GM18526 (cell line): Measurements from ENCODE around the gene ADAMTS17.

ENCODE experiments used
- POLR2A ChIP-seq: IDR thresholded peaks from 3 replicates; pipeline ENCODE4 v1.6.1; 2011; ENCODE audit not compliant: insufficient read length; ENCODE audit errors: extremely low read depth

ADAMTS17 gene

DNA sequence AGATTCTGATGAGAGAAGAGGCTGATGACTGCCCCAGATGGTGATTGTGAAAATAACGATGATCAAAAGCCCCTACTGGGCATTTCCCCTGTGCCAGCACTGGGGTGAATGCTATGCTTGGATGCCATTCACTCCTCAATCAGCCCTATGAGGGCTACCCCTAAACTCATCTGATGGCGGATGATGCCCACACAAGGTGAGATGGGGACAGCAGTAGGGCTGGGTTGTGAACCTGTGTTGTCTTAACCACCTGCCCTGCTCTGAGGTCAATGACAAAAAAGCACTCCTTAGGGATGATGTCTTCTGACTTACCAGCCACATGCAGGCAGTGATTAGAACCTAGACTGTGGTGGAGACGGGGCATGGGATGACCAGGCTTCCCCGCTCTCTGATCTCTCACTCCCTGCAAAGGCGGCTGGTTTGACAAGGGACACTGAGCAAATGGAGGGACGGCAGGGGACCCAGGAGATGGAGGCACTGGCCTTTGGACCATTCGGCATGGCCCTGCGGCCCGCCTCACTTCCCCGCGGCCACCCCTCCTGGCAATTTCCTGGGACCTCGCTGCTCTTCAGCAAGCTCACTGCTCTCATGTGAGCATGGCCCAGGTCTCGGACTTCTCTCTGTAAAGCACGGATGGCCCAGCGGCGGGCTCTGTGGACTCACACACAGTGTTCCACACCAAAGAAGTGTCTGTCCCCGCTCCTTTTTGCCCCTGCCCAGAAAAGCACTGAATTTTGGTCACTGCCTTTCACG lies 357.1 kb downstream of the ADAMTS17 start:
- no peak for TF ChIP-seq POLR2A

DNA sequence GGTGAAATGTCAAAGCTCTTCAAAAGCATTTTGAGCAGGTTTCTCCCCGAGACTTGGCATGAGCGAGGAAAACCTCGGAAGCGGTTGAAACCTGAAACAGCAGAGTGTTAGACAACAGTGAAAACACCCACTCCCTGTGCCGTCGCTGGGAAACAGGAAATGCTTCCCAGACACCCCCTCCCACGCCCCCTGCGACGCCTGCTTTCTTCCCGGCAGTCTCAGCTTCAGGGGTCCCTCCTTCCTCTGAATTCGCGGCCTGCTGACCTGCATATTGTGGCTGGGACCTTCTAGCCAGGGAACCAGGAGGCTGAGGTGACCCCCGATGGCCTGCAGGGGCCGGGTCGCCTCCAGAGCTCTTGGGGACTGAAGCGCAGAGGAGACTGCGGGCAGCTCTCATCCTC lies 357.9 kb downstream of the ADAMTS17 start:
- TF ChIP-seq POLR2A = no peak

DNA sequence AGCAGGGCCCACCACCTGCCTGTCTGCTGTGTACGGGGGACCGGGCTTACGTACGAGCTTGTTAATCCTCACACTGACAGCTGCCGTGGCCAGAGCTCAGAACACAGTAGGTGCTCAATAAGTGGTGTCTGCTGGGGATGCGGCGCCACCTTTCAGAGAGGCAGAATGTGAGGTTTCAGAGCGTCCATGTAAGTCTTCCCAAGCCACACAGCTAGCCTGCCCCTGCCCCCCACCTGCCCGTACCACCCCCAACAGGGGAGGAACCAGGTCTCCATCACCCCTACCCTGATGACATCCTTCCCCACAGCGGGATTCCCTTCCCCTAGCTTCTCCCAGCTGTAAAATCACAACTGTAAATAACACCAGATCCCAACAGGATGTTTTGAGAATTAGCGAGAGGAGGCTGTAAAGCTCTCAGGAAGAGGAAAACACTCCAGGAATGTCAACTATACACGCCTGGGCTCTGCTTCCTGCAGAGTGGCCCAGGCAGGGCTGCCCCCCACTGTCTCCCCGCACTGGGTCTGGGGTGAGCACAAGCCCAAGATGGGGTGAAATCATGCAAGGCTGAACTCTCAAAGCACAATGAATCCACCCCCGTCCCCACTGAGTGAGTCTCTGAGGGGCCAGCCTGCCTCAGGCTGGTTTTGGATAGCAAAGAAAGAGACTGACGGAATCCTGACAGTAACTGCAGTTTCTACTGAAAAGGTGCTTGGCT lies 358.4 kb downstream of the ADAMTS17 start:
- TF ChIP-seq POLR2A = no peak

DNA sequence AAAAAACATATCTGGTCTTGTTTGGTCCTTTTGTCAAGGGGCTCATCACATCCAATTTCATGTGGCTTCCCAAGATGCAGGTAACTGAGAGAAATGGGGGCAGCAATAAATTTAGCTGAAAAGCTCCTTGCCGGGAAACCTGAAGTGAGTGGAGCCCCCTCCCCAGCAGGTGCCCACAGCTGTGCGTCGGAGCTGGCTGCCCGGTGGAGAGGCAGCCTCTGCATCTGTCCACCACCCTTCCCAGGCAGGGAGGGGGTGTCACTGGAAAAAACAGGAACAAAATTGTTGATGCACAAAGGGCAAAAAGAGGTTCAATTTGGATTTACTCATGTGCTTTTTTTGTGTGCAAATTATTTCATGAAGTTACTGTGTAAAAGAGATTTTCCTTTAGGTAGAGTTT lies 359.1 kb downstream of the ADAMTS17 start:
- TF ChIP-seq POLR2A = no peak

DNA sequence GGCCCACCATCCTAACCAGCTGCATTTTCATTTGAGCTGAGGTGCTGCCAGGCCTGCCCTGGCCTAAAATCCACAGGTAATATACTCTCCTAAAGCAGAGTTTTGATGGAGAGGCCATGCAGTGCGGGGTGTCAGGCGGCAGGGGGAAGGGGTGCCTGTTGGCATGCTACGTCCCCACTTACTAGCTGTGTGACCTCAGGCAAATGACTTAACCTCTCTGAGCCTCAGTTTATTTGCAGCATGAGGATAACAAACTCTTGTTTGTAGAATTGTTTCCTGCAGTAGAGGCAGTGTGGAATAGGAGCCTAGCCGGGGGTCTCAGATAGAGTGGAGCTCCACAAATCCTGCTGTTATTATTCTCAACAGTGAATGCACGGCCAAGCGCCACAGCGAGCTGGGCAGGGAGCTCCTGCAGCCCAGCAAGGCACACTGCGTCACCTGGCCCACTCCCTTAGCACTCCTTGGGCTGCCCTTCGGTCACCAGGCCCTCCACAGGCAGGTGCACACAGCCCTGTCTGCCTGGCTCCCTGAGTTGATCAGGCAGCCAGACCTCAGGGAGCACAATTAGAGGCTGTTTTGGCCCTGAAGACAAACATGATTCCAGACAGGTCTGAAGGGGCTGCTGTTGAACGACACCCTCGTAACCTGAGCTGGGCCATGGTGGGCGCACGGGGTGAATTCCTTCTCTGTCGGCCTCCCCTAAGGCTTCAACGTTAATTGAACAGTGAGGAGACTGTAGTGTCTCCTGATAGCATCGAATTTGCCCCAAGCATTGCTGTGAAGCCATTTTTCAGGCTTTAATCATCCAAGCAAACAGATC lies 359.7 kb downstream of the ADAMTS17 start:
- no peak for TF ChIP-seq POLR2A

DNA sequence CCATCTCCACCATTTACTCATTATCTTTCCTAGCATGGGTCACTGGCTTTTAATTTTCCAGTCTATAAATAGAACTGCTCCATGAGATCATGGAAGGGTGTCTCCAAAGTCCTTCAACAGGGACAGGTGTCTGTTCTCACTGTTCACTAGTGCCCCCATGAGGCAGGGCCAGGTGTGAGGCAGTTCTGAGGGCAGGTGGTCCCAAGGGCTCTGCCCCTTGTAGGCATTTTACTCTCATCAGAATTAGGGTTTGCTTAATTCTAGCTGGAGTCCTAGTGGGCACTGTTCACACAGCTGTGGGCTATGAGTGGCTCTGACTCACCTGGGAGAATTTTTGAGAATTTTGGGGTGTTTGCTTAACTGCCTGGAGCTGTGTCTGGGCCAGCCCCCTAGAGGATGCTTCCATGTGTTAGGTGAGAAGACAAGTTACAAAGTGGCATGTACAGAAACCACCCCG lies 360.6 kb downstream of the ADAMTS17 start:
- TF ChIP-seq POLR2A = no peak

DNA sequence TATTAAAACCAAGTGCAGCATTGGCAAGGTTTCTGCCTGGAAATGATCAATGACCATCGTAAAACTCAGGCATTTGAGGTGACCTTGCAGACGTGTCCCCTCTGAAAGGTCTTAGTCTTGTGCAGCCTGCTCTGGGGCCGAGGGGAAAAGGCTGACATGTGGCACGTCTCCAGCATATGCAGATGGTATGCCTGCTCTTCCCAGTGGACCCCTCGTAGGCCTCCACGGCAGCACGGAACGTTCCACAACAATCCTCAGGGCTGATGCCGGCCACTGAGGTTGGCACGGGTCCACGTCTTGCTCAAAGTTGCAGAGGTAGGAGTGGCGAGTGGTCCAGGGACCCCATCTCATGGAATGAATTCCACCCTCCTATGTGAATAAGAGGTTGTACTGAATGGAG lies 361.0 kb downstream of the ADAMTS17 start:
- no peak for TF ChIP-seq POLR2A

DNA sequence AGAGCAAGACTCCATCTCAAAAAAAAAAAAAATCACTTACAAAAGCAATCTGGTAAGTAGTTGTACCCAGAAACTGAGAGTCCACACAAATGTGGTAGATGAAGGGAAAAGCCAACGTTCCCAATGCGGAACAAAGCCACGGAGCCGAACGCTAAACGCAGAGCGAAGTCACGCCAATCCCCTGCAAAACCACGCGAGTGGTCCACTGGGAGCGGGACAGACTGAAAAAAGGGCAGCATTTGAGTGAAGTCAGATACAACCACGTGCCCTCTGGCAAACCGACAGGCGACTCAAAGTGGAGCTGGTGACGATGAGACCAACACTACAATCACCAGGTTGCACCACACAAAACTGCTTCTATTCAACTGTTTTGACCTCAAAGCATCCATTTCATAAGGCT lies 362.4 kb downstream of the ADAMTS17 start:
- TF ChIP-seq POLR2A = no peak

DNA sequence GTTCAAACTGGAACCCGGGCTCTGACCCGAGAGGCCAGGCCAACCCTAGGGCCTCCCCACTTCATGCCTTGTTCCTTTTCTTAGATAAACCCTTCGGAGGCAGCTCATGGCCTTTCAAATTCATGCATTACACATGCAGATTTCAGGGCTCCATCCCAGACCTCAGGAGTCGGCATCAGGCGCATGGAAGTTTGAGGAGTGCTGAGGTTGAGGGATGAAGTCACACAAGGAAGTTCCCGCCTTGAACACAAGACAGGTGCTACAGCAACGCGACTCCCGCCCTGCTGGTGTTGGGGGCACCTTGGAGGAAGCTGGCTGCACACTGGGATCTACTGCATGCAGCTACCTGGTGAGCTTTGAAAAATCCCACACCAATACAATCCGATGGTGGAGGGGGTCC lies 363.3 kb downstream of the ADAMTS17 start:
- no peak for TF ChIP-seq POLR2A

DNA sequence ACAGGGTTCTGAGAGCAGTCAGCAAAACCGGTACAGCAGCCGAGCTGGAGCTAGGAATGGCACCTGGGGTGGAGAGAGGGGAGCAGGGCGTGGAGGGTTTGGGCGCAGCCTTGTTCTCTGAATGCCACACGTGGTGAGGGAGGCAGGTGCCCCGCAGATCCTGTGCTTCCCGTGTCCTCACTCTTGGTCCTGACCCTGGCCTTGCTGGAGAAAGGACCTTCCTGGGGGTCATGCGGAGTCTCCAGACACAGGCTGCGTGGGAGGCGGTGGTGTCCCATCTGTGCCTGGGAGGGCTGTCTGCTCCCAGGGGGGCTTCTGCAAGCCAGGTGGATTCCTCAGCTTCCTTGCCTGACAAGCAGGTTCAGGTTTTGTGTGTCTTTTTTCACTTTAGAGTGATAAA lies 363.8 kb downstream of the ADAMTS17 start:
- TF ChIP-seq POLR2A = no peak

DNA sequence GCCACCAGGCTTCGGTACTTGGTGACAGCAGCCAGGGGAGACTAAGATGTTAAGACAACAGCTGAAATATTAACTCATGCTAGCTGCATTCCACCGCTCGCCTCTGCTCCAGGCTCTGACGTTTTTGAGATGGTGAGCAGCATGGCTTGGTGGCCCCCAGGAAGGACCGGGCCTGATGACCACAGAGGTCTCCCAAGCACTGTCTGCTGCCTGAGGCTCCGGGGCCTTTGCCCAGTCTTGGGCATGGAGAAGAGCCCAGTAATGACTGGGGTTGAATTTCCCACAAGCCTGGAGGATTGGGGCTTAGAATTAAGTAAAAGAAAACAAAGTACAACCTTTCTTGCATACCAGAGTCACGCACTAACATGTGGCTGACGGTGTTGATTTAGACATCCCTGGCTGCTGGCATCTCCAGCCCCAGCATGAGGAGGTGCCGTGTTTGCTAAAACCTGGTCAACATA lies 364.9 kb downstream of the ADAMTS17 start:
- no peak for TF ChIP-seq POLR2A

DNA sequence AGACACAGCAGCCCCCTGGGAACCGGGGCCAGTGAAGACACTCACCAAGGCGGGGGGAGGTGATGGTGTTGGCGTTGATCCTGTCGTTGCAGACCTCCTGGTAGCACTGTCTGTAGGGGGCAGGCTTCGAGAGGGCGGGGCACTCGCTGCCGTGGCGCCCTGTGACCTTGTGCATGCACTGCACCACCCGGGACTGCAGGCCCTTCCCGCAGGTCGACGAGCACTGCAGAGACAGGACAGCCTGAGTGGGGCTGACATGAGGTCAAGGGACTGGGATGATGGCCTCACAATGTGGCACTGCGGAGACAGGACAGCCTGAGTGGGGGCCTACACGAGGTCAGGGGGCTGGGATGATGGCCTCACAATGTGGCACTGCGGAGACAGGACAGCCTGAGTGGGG lies 365.8 kb downstream of the ADAMTS17 start:
- no peak for TF ChIP-seq POLR2A

DNA sequence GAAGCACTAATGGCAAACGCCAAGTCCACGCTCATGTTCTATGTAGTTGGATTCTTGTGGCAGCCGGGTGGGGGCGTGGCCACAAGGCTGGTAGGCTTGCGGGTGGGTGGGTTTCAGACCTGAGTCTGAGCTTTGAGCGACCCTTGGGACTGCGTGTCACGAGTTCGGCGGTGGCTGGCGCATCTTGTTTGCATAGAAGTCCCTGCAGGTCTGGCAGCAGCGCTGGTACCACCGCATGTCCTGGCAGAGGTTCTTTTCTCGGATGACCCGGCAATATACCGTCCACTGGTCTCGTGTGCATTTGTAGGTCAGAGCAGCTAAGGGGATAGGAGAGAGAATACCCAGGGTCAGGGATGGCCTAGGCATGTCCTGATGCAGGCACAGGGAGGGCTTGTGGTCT lies 367.5 kb downstream of the ADAMTS17 start:
- no peak for TF ChIP-seq POLR2A

DNA sequence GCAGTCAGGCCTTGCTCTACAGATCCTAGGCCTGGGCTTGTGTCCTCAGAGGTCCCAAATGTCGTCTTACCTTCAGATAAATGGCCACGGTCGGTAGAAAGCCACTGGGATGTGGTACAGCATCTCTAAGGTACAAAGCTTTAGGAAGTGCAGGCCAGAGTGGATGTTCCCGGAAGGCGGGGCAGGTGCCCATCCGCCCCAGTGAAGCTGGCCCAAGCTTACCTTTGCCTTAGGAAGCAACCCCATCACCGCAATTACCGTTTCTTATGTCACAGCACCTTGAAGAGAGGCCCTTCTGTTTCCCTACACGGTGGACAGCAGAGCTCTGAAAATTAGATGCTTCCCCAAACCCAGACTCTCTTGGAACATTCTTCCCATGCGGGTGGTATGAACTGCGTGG lies 368.4 kb downstream of the ADAMTS17 start:
- TF ChIP-seq POLR2A = no peak

DNA sequence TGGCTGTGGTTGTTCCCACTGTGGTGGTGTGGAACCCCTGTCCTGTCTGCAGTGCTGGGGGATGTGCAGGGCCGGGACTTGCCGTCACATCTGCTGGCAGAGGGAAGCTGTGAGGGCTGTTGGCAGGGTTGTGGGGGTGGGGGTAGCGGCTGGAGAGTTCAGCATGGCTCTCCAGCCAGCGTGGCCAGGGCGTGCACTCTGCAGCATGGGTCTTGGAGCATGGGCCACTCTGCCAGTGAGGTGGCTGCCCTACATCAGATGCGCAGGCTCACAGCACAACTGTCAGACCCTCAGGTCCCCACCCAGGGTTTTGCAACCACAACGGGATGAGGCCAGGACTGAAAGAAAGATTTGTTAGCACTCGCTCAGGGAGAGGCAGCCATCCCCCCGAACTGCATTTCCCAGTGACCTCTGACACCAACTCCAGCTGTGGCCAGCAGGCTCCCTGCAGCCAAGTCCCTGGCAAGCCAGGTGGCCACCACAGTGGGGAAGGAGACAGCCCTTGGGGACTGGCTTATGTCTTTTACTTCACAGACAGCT lies 370.8 kb downstream of the ADAMTS17 start:
- no peak for TF ChIP-seq POLR2A

DNA sequence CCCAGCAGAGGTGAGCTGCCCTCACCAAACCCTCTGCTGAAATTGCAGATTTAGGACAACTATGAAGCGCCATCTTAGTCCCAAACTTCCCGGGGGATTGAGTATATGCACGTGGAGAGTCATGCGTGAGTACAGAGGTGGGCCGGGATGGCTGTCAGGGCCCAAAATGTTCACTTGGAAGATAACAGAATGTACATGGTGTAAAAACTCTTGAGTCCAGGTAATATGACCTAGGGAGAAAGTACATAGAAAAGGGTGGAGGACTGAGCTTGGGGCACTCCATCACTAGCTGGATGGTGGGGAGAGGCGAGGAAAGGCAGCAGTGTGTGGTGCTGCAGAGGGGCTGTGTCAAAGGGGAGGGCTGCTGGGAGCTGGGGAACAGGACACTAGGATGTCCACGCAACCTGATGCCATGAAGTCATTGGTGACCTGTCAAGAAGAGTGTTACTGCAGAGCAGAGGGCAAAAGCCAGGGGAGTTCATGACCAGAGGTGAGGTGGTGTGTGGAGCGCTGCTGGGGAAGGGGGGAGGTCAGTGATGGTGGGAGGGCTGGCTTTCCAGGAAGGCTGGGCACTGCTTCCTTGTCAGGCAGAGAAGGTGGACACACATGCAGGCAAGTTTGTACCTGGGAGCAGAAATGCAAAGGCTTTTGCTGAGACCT lies 372.4 kb downstream of the ADAMTS17 start:
- no peak for TF ChIP-seq POLR2A
